GM18907 (cell line): ENCODE results near the gene TBATA.

Source experiments
- ATAC-seq: cut with Tn5 transposase; IDR thresholded peaks from one replicate; pipeline ENCODE4 v1.9.1; 2021; ENCODE audit warnings: mild to moderate bottlenecking, moderate library complexity; ENCODE audit not compliant: unreplicated experiment

The TBATA gene

DNA sequence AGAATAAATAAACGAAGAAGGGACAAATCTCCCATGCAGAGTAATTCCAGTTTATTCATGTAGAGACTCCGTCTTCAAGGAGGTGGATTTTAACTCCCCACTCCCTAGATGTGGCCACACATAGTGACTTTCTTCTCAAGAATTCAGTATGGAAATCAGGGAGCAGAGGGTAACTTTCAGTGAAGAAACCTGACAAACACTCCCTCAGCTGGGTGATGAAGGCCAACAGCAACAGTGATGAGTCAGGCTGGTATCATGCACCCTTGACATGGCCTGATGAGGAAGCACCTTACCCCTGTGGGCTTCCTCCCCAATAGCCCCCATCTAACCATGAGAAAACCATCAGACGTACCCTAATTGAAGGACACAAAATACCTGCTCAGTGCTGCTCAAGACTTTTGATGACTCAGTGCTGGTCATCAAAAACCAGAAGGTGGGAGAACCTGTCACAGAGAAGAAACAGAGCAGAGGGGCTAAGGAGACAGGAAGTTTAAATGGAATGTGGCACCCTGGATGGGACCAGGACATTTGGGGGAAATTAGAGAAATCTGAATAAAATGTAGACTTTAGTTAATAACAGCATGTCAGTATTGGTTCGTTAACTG is 62.3 kb downstream of the TBATA start:
- ATAC-seq, result no peak
